Brain pericyte (primary cell): ENCODE results near the gene TCF25.

ENCODE experiments used
- DNase-seq: peaks from one replicate; pipeline ENCODE4 v3.0.0-alpha.2; 2012; ENCODE audit warnings: low read depth, low spot score

TCF25 gene

DNA sequence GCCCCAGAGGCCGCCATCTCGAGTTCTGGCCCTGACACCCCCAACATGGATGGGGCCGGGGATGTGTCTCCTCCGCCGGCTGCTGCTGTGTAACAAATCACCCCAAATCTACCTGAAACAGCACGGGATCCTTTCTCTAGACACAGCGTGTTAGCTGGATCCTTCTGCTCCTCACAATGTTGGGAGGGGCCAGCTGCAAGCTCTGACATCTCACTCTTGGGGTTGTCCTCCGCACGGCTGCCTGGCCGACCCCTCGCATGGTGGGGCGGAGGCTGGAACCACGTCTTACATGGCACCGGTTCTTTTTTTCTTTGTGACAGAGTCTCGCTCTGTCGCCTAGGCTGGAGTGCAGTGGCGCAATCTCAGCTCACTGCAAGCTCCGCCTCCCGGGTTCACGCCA lies 63.6 kb downstream of the TCF25 start:
- no peak for DNase-seq

DNA sequence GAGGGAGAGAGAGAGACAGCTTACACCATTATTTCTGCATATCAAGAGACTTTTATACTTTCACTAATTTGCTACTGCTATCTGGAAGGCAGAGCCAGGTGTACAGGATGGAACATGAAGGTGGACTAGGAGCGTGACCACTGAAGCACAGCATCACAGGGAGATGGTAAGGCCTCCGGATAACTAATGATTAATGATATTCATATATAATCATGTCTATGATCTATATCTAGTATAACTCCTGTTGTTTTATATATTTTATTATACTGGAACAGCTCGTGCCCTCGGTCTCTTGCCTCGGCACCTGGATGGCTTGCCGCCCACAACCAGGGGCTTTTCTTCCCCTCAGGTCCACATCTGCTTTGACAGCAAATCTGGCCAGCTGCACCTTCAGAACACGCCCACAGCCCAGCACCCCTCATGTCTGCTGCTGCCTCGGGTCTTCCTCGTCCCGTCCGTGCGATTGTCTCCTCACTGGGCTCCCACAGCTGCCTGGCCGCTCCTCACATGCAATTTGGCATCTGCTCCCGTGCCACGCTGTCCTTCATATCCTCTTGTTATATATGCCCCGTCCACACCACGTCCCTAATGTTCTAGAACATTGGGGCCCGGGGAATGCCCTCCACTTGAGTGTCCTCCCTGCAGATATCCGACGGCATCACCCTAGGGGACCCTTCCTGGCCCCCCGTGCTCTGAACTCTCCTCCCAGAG lies 64.9 kb downstream of the TCF25 start:
- DNase-seq: no peak

DNA sequence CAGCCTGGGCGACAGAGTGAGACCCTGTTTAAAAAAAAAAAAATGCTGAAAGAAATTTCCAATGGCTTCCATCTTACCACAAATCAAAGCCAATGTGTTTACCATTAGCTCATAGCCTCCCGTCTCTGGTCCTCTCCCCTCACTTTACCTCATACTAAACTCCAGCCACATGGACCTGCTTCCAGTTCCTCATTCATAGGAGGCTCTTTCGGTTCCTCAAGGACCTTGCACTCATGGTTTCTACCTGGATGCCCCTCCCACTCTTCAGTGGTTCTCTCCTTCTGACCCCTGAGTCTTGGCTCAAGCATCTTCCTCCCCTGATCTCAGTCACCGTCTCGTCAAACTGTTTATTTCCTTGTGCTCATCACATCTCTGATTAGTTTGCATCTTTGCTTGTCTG lies 71.4 kb downstream of the TCF25 start:
- DNase-seq: no peak

DNA sequence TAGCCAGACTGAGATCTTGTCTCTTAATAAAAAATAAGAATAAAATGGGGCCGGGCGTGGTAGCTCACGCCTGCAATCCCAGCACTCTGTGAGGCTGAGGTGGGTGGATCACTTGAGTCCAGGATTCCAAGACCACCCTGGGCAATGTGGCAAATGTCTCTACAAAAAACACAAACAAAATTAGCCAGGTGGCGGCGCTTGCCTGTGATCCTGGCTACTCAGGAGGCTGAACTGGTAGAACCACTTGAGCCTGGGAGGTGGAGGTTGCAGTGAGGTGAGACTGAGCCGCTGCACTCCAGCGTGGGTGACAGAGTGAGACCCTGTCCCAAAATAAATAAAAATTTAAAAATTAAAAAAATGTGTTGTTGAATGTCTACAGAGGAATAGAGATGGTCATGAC lies 72.3 kb downstream of the TCF25 start:
- DNase-seq: no peak

DNA sequence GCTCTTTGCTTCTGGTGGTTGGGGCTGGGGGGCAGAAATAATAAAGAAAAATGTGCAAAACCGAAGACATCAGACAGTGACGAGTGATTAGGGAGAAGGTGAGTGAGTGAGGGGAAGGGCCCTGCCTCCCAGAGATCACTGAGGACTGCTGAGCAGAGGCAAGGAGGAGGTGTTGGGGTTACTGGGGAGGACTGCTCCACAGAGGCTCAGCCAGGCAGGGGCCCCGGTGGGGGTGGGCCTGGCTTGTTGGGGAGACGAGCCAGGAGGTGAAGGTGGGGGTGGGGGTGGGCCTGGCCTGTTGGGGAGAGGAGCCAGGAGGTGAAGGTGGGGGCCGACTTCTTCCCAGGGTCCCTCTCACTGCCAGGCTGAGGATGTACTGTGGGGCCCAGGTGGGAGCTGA lies 73.1 kb downstream of the TCF25 start:
- DNase-seq: no peak

DNA sequence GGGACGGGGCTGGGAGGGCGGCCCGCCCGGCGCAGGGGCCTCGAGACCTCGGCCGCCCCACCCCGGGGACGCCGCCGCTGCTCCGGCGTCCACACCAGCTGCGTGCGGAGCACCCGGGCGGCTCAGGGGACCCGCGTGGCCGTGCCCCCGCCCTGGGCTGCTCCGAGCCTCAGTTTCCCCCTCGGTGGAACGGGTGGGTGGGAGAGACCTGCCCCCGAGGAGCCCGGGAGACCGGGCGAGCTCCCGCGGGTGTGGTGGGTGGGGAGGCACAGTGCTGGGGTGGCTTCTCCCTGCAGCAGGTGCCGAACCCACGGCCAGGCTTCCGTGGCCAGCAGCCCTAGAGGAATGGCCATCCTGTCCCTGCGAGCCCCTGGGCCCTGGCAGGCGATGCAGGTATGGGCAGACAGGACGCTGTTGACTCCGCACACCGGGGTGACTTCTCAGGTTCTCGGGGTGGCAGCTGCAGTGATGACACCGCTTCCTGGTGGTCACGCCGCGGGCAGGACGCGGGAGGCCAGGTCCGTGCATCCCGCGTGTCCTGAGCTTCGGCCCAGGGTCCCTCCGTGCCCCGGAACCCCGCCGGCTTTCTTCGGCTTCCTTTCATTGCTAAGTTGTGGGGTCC lies 75.8 kb downstream of the TCF25 start:
- DNase-seq: no peak

DNA sequence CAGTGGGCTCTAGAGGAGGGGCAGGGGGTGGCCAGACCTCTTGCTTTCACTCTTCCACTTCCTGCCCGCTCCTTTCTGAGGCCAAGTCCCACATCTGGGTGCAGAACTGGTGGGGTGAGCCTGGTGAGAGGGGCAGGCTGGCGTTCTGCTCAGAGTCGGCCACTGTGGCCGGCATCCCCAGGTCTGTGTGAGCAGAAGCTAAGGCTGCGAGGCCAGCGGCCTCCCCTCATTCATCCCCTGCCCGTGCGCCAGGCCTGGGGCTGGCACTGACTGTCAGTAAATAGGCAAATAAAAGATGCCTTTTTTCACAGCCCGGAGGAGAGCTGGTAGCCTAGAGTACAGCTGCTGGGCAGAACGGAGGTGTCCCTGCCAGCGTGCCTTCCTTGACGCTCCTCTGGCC lies 76.4 kb downstream of the TCF25 start:
- DNase-seq: no peak

DNA sequence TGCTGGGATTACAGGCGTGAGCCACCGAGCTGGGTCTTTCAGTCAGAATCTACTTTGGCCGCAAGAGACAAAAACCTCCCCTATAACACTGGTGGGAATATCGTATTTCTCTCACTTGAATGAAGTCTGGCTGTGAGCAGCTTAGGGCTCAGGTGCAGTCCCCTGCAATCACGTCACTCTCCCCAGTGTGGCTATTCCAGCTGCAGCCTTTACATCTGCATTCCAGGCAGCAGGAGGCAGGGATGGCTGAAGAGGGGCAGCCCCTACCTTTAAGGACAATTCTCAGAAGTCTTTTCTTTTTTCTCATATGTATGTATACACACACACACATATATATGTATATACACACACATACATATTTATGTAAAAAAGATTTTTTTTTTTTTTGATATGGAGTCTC lies 78.1 kb downstream of the TCF25 start:
- DNase-seq: no peak

DNA sequence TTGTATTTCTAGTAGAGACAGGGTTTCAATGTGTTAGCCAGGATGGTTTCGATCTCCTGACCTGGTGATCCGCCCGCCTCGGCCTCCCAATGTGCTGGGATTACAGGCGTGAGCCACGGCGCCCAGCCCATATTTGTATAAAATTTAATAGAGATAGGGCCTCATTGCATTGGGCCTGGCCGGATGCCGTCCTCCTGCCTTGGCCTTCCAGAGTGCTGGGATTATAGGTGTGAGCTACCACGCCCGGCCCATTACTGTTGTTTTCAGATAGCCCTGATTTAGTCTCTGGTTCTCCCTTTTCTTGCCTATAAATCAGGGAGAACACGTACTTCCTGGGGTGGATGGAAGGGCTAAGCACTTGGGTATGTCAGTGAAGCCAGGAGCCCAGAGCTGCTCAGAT lies 78.7 kb downstream of the TCF25 start:
- no peak for DNase-seq

DNA sequence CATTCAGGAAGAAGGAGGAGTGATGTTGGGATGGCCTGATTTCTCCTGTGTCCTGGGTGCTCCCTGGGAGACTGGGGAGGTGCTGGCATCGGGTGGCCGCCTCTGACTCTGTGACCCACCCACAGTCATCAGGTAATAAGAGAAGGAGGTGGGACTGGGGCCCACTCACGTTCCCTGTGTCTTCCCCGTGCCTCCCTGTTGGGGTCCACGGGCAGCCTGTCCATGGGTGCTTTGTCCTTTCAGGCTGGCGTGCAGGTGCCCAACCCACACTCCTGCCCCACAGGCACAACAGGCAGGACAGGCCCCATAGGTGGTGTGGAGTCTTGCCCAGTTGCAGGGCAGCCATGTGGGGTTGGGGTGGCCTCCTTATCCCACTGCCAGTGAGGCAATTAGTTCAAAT lies 79.2 kb downstream of the TCF25 start:
- DNase-seq: no peak

DNA sequence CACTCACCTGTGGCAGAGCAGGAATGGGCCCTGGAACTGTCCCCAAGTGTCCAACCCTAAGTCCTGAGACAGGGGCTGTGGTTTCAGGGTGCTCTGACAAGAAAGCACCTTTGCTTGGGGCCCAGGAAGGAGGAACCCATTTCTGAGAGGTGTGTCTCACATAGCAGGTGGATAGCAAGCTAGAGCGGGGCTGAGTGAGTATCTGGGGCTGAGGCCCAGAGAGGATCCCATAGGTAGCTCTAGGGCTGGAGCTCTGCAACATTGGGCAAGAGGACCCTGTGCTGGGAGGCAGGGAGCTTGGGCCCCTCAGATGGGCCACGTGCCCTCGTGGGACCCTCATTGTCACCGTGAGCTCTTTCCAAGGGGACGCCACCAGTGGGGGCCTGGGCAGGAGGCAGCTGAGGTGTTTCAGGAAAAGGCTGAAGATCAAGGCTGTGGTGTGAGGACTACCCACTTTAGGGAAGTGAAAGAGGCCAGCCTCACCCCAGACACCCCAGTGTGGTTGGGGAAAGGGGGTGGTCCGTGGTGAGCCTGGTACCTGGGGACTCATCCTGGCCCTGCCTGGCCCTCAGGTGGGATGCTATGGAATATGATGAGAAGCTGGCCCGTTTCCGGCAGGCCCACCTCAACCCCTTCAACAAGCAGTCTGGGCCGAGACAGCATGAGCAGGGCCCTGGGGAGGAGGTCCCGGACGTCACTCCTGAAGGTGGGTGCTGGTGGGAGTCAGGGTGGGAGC lies 80.4 kb downstream of the TCF25 start:
- DNase-seq: no peak

DNA sequence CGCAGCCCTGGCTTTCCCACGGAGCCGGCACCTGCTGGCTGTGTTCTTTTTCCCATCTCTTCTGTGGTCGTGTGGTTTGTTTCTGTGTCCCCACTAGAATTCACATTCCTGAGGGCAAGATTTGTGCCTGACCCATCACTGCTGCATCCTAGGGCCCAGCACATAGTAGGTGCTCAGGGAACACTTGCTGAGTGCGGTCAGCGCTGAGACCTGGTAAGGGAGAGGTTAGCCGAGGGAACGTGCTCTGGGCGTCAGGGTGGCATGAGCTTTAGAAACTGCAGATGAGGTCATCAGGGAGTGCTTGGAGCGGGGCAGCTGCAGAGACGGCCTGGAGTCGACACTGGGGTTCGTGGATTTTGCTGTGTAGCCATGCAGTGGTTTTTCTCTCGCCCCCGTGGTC lies 81.1 kb downstream of the TCF25 start:
- no peak for DNase-seq

DNA sequence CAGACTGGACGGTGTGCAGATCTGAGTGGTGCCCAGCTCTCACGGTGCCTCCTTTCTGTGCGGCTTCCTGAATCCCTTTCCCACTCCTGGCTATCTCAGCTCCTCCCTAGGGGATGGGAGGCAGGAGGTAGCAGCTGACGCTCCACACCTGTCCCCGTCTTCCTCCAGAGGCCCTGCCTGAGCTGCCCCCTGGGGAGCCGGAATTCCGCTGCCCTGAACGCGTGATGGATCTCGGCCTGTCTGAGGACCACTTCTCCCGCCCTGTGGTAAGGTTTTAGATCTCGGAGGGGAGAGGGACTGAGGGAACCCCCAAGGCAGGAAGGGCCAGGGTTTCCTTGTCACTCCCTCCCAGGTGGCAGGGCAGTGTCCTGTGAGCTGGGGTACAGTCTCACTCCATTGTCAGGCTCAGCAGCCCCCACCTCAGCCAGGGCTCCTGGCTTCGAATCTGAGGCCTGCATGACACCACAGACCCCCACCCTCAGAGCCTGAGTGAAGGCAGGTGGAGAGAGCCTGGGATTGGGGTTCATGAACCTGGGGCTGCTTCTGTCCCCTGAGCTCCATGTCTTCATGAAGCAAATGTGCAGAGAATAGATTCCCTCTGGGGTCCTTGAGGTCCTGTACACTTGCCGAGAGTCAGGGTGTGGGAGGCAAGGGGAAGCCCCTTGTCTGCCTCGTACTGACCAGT lies 81.8 kb downstream of the TCF25 start:
- no peak for DNase-seq

DNA sequence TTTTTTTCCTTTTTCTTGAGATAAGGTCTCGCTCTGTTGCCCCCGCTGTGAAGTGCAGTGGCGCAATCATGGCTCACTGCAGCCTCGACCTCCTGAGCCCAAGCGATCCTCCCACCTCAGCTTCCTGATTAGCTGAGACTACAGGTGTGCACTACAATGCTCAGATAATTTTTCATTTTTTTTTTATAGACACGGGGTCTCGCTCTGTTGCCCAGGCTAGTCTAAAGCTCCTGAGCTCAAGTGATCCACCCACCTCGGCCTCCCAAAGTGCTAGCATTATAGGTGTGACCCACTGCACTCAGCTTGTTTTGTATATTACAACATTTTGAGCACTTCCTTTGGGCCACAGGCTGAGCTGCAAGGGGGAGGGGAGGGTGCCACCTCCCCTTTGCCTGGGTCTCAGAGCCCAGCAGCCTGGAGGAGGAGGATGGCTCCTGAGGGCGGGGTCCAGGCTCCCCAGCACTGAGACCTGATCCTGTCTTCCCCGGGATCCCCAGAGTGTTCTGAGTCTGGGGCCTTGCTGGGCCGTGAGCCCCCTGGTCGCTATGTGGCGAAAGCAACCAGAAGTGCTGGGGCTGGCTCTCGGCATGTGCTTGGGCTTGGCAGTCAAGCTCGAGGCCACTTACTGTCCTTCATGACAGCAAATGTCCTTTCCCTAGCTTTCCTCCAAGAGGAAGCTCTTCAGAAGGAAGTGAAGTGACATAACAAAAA lies 83.3 kb downstream of the TCF25 start:
- DNase-seq: no peak

DNA sequence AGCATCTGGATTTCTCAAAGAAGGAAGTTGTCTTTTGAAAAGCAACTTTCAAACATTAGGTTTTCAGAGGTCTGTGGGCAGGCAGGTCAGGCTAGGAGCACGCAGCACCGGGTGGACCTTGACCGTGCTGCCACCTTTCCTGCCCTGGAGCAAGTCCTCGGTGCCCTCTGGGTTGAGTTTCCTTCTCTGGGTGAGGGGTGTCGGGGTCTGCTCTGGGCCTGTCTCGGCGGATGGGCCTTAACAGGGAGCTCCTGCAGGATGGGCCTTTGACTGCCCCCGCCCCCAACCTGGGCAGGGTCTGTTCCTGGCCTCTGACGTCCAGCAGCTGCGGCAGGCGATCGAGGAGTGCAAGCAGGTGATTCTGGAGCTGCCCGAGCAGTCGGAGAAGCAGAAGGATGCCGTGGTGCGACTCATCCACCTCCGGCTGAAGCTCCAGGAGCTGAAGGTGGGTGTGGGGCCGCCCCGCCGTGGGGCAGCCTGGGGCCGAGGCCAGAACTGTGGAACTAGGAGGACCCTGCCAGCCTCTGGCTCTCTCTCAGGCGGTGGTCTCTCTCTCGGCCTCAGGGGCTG lies 83.9 kb downstream of the TCF25 start:
- DNase-seq: no peak

DNA sequence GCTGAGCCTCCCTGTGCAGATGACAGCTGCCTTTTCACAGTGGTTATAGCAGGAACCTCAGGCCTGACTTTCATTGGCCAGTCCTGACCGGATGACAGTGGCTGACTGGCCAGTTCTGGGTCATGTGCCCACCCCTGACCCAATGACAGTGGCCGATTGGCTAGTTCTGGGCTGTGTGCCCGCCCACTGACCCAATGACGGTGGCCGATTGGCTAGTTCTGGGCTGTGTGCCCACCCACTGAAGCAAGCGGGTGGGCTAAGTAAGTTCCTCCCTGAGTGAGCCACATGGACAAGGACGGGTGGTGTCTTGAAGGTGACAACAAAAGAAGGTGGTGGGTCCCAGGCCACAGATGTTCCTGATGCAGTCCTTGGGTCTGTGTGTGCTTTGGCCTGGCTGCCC lies 84.7 kb downstream of the TCF25 start:
- no peak for DNase-seq

DNA sequence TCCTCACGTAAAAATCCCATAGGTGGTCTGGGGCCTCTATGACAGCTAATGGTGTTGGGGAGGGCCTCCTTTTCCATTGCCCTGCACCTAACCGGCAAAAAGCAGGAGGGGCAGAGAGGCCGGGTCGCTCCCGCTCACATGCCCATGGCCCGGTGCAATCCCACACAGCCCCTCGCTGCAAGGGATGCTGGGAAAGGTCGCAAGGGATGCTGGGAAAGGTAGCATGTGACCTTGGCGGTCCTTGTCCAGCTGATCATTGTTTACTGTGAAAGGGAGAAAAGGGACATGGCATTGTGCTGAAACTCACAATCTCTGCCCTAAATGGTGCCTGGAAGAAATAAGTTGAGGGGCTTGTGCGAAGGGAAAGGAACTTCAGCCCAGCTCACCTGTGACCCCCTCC lies 85.2 kb downstream of the TCF25 start:
- no peak for DNase-seq

DNA sequence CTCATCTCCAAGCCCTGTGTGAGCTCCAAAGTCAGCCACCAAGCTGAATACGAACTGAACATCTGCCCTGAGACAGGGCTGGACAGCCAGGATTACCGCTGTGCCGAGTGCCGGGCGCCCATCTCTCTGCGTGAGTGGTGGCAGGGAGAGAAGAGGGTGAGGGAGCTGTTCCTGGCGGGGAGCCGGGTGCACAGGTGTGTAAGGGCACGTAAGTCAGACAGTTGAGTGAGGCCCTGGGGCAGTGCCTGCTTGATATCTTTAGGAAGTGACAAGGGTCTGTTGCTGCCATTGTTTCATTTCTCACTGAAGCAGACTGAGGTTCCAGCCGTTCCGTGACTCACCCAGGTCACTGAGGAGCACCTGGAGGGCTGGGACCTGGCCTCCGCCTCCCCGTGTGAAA lies 87.6 kb downstream of the TCF25 start:
- DNase-seq: no peak
